Measurements from ENCODE around the gene EIPR1.
A peak's percentile ranks its signal among the peaks of the same experiment; 100 is the strongest.

EIPR1 gene

DNA sequence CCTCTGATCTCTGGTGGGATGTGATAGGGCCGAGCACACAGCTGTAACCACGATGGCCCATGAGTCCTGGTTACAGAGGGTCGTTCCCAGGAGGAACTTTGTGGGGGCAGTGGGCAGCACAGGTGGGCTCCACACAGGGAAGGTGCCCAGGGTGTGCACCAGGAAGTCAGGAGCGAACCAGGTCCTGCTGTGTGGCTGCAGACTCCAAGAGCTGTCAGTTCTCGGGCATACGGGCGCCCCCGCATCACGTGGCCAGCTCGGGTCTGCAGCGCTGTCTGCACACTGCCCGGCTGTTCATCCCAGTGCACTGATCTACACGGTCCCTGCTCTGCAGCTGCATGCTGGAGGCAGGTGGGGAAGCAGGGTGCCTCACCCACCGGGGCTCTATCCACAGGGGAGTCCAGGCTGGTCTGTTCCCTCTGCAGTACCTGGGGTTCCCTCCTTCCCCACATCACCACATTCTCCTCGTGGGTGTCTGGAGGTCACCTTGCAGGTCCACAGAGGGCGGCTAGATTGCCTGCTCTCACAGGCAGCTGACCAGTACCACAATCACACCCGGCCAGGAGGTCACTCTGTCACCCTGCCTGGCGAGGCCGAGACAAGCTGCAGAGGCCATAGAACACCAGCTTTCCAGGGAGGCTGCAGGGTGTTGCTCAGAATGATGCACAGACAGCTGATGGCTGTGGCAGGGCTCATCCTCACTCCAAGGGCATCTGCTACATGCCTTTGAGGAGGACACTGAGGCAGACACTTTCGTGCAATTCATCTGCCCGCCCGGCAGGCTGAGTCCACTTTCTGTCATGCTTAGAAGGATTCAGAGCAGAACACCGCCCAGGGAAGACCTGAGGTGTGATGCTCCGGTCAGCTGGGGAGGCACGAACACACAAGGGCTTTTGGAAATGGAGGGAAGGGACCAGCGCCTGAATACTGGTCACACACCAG is 202.7 kb downstream of the EIPR1 start:
- no peak overlapping the region for H3K4me3 ChIP-seq (ENCODE audit: low read length)
- TF ChIP-seq CTCF (conservative IDR thresholded peaks at IDR 0.05; ENCODE audit: low read depth, low read length), result no peak
- no peak for DNase-seq (ENCODE audit: low read depth)

GRCh38 chr2:3173031-3173430 is 204.6 kb downstream of the EIPR1 start:
- no peak for DNase-seq (ENCODE audit: low read depth)
- no peak overlapping the region for H3K4me3 ChIP-seq (ENCODE audit: low read length)
- TF ChIP-seq CTCF (conservative IDR thresholded peaks at IDR 0.05; ENCODE audit: low read depth, low read length), result no peak

- DNase-seq (ENCODE audit: low read depth), result no peak
- no peak for TF ChIP-seq CTCF (conservative IDR thresholded peaks at IDR 0.05; ENCODE audit: low read depth, low read length)
- no peak overlapping the region for H3K4me3 ChIP-seq (ENCODE audit: low read length)
These were observed 205.2 kb downstream of the EIPR1 start for GRCh38 chr2:3172265-3172935.

DNA sequence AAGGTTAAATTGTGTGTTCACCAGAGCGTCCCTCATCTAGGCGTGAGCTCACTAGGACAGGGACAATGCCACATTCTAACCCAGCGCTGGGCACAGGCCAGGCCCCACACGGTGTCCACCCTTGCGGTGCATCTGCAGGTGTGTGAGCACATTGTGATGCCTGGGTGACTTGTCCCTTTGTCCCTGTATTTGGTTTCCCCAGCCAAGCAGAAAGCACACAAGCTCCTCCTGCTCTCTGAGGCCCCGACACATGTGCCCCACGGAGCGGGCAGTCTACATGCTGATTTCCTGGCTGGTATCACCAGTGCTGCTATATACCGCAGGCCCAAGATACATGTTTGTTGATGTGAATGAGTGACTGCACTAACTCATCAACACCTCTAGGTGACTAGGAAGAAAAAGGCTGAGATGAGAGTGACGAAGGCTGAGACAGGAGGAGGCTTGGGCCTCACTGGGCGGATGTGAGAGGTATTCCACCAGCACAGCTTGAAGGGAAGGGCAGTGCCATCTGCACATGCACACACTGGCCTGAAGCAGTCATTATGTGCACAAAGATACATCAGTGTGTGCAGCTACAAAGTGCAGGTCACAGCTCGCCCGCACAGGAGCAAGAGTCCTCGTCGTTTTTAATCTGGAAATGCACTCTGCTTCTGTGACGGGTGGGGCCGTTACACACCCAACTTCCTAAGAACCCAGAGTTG is 205.9 kb downstream of the EIPR1 start:
- H3K4me3 ChIP-seq (ENCODE audit: low read length), result no peak overlapping the region
- DNase-seq (ENCODE audit: low read depth), result no peak
- no peak for TF ChIP-seq CTCF (conservative IDR thresholded peaks at IDR 0.05; ENCODE audit: low read depth, low read length)

GRCh38 chr2:3170792-3171455 is 206.7 kb downstream of the EIPR1 start:
- TF ChIP-seq CTCF (conservative IDR thresholded peaks at IDR 0.05; ENCODE audit: low read depth, low read length), result no peak
- H3K4me3 ChIP-seq (ENCODE audit: low read length), result no peak overlapping the region
- no peak for DNase-seq (ENCODE audit: low read depth)

GRCh38 chr2:3169106-3169870 is 208.3 kb downstream of the EIPR1 start:
- peak; percentile 44 for DNase-seq (ENCODE audit: low read depth)
- TF ChIP-seq CTCF (conservative IDR thresholded peaks at IDR 0.05; ENCODE audit: low read depth, low read length), result no peak

More at GRCh38 chr2:3169106-3169870, 208.3 kb downstream of the EIPR1 start:
- no peak overlapping the region for H3K4me3 ChIP-seq (ENCODE audit: low read length)

Data from retinal pigment epithelial cell (primary cell).